ENCODE measurements around the gene SCN2A.

SCN2A gene

DNA sequence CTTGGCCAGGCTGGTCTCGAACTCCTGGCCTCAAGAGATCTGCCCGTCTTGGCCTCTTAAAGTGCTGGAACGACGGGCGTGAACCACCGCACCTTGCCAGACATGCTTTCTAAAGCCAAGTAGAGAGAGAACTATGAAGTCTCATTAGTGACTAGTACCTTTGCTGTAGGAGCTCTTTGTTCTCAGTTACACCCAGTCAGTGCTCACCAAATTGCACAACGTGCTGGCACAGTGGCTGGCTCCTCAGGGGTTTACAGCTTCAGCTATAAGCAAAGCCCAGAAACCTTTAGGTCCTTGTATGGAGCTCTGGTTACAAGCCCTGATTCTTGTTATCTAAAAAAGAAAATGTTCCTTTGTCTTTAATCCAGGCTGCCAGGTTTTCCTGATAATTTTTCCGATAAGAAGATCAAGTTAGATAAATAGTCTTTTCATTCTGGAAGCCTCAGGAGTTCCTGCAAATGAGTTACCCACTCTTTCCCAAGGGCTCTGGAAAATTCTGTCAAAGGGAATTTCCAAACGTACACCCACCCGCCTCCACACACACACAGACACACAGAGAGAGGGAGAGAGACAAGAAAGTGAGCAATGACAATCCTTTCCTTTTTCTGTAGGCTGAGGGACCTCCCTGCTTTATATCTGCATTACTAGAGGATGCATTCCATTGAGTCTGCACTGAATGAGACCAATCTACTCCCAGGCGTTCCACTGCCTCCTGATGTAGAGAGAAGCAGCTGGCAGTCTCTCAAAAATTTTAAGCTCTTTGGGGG lies 130.1 kb downstream of the SCN2A start:
- no peak for DNase-seq
- no peak overlapping the region for H3K27ac ChIP-seq
- H3K4me3 ChIP-seq (ENCODE audit: low read depth, low read length) = no peak overlapping the region
- no peaks in the 10 kb centered on the region for H3K27me3 ChIP-seq (ENCODE audit: insufficient read depth, low read depth, severe bottlenecking)
- TF ChIP-seq, protein P1, sequence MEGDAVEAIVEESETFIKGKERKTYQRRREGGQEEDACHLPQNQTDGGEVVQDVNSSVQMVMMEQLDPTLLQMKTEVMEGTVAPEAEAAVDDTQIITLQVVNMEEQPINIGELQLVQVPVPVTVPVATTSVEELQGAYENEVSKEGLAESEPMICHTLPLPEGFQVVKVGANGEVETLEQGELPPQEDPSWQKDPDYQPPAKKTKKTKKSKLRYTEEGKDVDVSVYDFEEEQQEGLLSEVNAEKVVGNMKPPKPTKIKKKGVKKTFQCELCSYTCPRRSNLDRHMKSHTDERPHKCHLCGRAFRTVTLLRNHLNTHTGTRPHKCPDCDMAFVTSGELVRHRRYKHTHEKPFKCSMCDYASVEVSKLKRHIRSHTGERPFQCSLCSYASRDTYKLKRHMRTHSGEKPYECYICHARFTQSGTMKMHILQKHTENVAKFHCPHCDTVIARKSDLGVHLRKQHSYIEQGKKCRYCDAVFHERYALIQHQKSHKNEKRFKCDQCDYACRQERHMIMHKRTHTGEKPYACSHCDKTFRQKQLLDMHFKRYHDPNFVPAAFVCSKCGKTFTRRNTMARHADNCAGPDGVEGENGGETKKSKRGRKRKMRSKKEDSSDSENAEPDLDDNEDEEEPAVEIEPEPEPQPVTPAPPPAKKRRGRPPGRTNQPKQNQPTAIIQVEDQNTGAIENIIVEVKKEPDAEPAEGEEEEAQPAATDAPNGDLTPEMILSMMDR (IDR thresholded peaks at IDR 0.05; ENCODE audit: low read depth, low read length) = no peak
- no peaks in the 10 kb centered on the region for H3K9me3 ChIP-seq (ENCODE audit: severe bottlenecking)
- no peaks in the 10 kb centered on the region for H3K36me3 ChIP-seq

DNA sequence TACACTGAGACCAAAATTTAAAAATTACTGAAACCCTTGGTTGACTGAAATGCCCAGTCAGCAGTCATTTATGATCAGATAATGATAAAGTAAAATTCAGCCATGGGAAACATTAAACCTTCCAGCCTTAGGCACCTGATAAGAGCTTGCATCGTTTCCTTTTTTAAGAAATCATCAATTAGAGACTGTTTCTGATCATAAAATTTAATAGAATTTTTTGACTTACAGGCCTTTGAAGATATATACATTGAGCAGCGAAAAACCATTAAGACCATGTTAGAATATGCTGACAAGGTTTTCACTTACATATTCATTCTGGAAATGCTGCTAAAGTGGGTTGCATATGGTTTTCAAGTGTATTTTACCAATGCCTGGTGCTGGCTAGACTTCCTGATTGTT lies 130.7 kb downstream of the SCN2A start:
- H3K27ac ChIP-seq = no peak overlapping the region
- H3K36me3 ChIP-seq = no peaks in the 10 kb centered on the region
- H3K27me3 ChIP-seq (ENCODE audit: insufficient read depth, low read depth, severe bottlenecking) = no peaks in the 10 kb centered on the region
- DNase-seq = no peak
- no peak overlapping the region for H3K4me3 ChIP-seq (ENCODE audit: low read depth, low read length)
- no peaks in the 10 kb centered on the region for H3K9me3 ChIP-seq (ENCODE audit: severe bottlenecking)
- TF ChIP-seq, protein P1 (IDR thresholded peaks at IDR 0.05; ENCODE audit: low read depth, low read length) = no peak

- Histone ChIP-seq H3K27ac (no peak overlapping the region), H3K4me3 (ENCODE audit: low read depth, low read length) (no peak overlapping the region), H3K27me3 (ENCODE audit: insufficient read depth, low read depth, severe bottlenecking) (no peaks in the 10 kb centered on the region), H3K36me3 (no peaks in the 10 kb centered on the region), H3K9me3 (ENCODE audit: severe bottlenecking) (no peaks in the 10 kb centered on the region)
- DNase-seq = no peak
- TF ChIP-seq, protein P1 (IDR thresholded peaks at IDR 0.05; ENCODE audit: low read depth, low read length) = no peak
Observed at GRCh38 chr2:165371356-165371755, 132.1 kb downstream of the SCN2A start.

GRCh38 chr2:165373278-165374010 lies 134.2 kb downstream of the SCN2A start:
- no peak for DNase-seq
- Histone ChIP-seq H3K27ac (no peak overlapping the region), H3K4me3 (ENCODE audit: low read depth, low read length) (no peak overlapping the region), H3K27me3 (ENCODE audit: insufficient read depth, low read depth, severe bottlenecking) (no peaks in the 10 kb centered on the region), H3K36me3 (no peaks in the 10 kb centered on the region), H3K9me3 (ENCODE audit: severe bottlenecking) (no peaks in the 10 kb centered on the region)
- TF ChIP-seq, protein P1 (IDR thresholded peaks at IDR 0.05; ENCODE audit: low read depth, low read length) = no peak

DNA sequence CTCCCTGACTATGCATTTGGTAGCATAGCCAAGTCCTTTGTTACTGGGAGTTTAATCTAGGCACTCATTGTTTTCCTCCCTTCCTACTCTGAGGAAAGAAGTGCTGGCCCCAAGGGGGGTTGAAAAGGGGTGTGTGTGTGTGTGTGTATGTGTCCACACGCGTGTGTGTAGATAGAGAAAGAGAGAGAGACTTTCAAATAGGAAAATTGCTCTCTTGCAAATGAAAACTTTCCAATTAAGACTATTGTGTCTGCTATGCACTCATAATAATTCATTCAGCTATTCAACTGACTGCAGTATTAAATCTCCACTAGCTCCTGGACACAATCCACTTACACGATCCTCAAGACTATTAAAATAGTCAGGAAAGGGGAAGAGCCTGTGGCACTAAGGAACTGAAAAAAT lies 137.4 kb downstream of the SCN2A start:
- no peak overlapping the region for H3K27ac ChIP-seq
- no peaks in the 10 kb centered on the region for H3K9me3 ChIP-seq (ENCODE audit: severe bottlenecking)
- H3K4me3 ChIP-seq (ENCODE audit: low read depth, low read length) = no peak overlapping the region
- no peaks in the 10 kb centered on the region for H3K36me3 ChIP-seq
- TF ChIP-seq, protein P1 (IDR thresholded peaks at IDR 0.05; ENCODE audit: low read depth, low read length) = no peak
- no peaks in the 10 kb centered on the region for H3K27me3 ChIP-seq (ENCODE audit: insufficient read depth, low read depth, severe bottlenecking)
- no peak for DNase-seq

Measured in WERI-Rb-1 (cell line).